Mononuclear cell (primary cell): ENCODE results near the gene DCDC2. TPM values are rescaled to one million over a fixed set of nuclear protein-coding genes. Genes with fewer than 3 reads are reported as not detected.
"Not testable (repeated sequence)": the region's sequence is repeated elsewhere in the genome, so short reads cannot be mapped to it uniquely, and the experiment has no call there.

Experiments used
- H3K27me3 ChIP-seq: 2 replicates; pipeline ENCODE4 v1.6.0; 2011; ENCODE audit warnings: low read length, control low read depth; ENCODE audit not compliant: insufficient read depth
- H3K4me1 ChIP-seq: 2 replicates; pipeline ENCODE4 v1.5.1; 2011; ENCODE audit warnings: mild to moderate bottlenecking, low read length, control low read depth; ENCODE audit not compliant: insufficient read depth
- H3K4me3 ChIP-seq: 2 replicates; pipeline ENCODE4 v1.5.1; 2011; ENCODE audit warnings: mild to moderate bottlenecking, low read length, moderate library complexity
- H3K9me3 ChIP-seq: 2 replicates; pipeline ENCODE4 v1.5.1; 2011; ENCODE audit warnings: low read depth, mild to moderate bottlenecking, control low read depth, low read length
- total RNA-seq: library from RNA; depleted of rRNA; stranded (reverse); fragments of >200 nt; gene quantifications from one replicate; pipeline ENCODE4 v1.2.3, GENCODE V29; 2012

The DCDC2 gene
- total RNA-seq, 1 donor: 0.10 TPM

DNA sequence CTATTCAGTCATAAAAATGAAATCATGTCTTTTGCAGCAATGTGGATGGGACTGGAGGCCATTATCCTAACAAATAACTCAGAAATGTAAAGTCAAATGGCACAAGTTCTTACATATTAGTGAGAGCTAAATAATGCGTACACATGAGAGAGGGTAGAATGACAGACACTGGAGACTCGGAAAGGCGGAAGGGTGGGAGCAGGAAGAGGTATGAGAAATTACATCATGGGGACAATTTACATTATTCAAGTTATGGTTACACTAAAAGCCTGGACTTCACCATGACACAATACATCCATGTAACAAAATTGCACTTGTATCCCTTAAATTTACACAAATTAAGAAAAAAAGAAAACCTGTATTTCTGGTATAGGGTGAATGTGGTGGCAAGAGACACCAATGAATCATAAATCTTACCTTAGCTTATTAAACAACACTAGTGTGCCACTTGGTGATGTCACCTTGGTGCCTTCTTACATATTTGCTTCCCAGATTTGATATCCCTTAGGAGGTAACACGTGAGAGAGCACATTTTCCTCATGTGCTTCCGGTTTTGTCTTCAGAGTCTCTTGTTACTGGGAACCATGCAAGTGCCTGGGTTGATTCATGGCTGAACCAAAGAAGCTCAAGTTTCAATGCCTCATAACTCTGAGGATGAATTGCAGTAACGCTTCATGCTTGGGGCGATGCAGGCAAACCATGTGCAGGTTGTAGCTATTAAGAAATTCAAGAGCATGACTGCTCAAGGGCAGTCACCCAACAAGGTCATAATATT is 84.6 kb downstream of the DCDC2 start:
- no peak overlapping the region for H3K4me3 ChIP-seq
- no peaks in the 10 kb centered on the region for H3K4me1 ChIP-seq
- no peaks in the 10 kb centered on the region for H3K9me3 ChIP-seq
- H3K27me3 ChIP-seq: peaks cover 2% of the 10 kb centered on the region

DNA sequence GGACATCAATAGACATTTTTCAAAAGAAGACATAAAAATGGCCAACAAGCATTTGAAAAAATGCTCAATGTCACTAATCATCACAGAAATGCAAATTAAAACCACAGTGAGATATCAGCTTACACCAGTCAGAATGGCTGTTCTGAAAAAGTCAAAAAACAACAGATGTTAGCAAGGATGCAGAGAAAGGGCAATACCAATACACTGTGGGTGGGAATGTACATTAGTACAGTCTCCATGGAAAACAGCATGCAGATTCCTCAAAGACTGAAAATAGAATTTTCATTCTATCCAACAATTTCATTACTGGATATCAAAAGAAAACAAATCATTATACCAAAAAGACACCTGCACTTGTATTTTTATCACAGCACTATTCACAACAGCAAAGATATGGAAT is 85.3 kb downstream of the DCDC2 start:
- H3K4me1 ChIP-seq: no peaks in the 10 kb centered on the region
- H3K27me3 ChIP-seq: no peaks in the 10 kb centered on the region
- H3K4me3 ChIP-seq: no peak overlapping the region
- no peaks in the 10 kb centered on the region for H3K9me3 ChIP-seq

DNA sequence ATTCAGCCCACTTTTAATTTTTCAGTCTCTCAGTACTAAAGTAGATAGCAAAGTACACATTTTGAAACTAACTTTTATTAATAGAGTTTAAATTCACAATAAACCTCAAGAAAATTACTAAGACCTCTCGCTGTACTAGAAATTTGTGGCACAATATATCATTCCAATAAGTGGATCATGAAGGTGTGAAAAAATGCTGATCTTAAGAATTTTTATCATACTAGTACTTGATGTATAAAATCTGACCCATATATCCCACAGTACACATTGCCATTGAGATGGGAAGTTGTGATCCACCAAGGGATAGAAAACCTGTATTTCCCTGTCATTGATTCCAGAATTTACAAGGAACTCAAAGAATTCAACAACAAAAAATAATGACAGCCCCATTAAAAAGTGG is 85.7 kb downstream of the DCDC2 start:
- no peak overlapping the region for H3K4me3 ChIP-seq
- H3K4me1 ChIP-seq: no peaks in the 10 kb centered on the region
- H3K27me3 ChIP-seq: no peaks in the 10 kb centered on the region
- no peaks in the 10 kb centered on the region for H3K9me3 ChIP-seq

DNA sequence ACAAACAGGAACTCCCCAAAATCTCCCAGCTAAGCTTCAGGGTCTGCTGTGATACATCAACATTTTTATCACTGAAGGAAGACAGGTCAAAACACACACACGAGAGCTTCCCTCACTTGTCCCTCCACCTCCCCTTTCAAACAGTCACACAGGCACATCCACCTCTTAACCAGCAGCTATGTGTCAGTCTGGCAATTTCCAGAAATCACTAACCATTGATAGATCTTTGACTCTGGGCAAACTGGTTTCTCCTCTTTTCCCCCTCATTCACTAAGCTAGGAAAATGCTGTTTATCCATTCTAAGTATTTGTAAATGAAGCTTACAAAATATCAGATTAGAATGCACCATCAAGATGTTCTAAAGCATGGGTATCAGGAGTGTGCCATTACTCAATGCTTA is 87.8 kb downstream of the DCDC2 start:
- peaks cover 3% of the 10 kb centered on the region for H3K27me3 ChIP-seq
- H3K4me3 ChIP-seq: no peak overlapping the region
- no peaks in the 10 kb centered on the region for H3K9me3 ChIP-seq
- H3K4me1 ChIP-seq: no peaks in the 10 kb centered on the region

DNA sequence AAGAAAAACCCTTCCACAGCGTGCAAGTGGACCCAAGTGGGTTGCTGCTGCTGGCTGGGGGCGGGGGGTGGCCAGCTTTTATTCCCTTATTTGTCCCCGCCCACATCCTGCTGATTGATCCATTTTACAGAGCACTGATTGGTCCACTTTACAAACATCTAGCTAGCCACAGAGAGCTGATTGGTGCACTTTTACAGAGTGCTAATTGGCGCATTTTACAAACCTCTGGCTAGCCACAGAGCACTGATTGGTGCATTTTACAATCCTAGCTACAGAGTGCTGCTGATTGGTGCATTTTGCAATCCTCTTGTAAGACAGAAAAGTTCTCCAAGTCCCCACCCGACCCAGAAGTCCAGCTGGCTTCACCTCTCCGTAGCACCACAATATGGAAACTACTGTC is 99.6 kb downstream of the DCDC2 start:
- not testable (repeated sequence) for H3K4me3 ChIP-seq, H3K27me3 ChIP-seq, H3K4me1 ChIP-seq, H3K9me3 ChIP-seq

DNA sequence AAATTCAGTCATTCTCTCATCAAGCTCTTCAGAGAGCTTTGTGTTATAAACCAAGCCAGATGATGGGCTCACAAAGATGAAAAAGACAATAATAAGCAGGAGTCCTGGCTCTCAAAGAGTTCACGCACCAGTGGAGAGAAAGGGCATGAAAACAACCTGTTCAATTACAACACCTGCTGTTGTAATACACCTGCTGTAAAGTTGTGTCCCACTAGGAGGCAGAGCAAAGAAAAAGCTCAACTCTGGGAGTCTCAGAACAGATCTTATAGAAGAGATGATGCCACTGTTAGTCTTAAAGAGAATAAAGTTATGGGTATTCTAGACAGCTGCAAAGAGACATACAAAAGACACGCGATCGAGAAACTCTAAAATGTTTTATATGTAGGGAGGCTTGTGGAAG is 100.6 kb downstream of the DCDC2 start:
- Histone ChIP-seq H3K4me3 (no peak overlapping the region), H3K9me3 (no peaks in the 10 kb centered on the region), H3K4me1 (no peaks in the 10 kb centered on the region), H3K27me3 (peaks cover 4% of the 10 kb centered on the region)

DNA sequence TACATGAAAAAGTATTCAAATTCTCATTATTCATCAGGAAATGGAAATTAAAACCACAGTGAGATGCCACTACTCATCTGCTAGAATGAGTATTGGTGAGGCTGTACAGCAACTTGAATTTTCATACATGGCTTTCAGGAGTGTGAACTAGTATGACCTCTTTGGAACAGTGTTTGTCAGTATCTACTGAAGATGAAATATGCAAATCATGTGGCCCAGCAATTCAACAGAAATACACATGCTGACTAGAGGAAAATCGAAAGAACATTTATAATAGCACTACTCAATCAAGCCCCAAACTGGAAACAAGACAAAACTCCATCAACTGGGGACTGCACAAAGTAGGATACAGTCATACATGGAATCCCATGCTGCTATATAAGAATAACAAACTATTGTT is 102.2 kb downstream of the DCDC2 start:
- Histone ChIP-seq H3K4me1 (no peaks in the 10 kb centered on the region), H3K4me3 (no peak overlapping the region)

DNA sequence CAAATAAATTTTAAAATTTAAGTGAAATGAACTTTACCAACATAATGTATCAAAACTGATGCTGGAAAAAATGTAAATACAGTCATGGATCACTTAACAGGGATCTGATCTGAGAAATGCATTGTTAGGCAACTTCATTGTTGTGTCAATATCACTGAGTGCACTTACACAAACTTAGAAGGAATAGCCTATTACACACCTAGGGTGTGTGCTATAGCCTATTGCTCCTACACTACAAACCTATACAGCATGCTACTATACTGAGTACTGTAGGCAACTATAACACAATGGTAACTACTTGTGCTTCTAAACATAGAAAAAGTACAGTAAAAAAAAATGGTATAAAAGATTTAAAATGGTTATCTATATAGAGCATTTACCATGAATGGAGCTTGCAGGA is 104.5 kb downstream of the DCDC2 start:
- H3K27me3 ChIP-seq: peaks cover 2% of the 10 kb centered on the region
- H3K9me3 ChIP-seq: no peaks in the 10 kb centered on the region
- H3K4me1 ChIP-seq: no peaks in the 10 kb centered on the region
- H3K4me3 ChIP-seq: no peak overlapping the region

More for the DNA sequence above, 102.2 kb downstream of the DCDC2 start:
- H3K27me3 ChIP-seq: peaks cover 3% of the 10 kb centered on the region
- H3K9me3 ChIP-seq: no peaks in the 10 kb centered on the region

DNA sequence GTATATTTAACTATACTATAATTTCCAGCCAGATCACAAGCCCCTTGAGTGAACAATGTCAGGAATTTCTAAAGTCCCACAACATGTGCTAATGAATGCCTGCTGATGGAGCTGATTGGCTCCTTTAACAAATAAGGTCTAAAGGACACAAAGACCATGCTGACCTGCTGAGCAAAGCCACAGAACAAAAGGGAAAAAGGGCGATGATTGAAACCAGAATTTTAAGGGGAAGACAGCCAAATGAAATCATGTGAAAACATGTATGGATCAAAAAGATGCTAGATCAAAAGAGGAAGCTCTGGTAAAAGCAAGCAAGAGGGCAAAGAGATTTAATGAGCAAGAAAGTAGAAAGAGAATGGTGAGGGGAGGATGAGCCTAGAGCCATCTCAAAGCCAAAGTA is 105.6 kb downstream of the DCDC2 start:
- peaks cover 2% of the 10 kb centered on the region for H3K27me3 ChIP-seq
- no peak overlapping the region for H3K4me3 ChIP-seq
- no peaks in the 10 kb centered on the region for H3K9me3 ChIP-seq
- no peaks in the 10 kb centered on the region for H3K4me1 ChIP-seq

DNA sequence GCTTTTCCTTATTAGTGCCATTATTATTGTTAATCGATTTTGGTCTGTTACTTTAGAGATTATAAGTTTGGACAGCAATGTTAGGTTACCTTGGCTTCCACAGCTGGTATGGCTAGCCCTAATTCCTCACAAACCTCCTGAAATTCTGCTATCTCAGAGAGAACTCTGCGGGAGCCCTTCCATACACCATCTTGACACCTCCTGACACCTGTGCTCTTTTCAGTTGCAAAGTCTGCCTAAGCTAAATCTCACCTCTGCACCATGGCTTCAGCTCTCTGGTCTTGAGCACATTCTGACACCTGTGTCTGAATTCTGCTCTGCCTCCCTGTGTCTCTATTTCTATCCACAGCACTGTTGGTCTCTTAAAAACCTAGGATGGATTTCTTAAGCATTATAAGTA is 106.5 kb downstream of the DCDC2 start:
- Histone ChIP-seq H3K9me3 (no peaks in the 10 kb centered on the region), H3K27me3 (peaks cover 2% of the 10 kb centered on the region), H3K4me1 (no peaks in the 10 kb centered on the region), H3K4me3 (no peak overlapping the region)

DNA sequence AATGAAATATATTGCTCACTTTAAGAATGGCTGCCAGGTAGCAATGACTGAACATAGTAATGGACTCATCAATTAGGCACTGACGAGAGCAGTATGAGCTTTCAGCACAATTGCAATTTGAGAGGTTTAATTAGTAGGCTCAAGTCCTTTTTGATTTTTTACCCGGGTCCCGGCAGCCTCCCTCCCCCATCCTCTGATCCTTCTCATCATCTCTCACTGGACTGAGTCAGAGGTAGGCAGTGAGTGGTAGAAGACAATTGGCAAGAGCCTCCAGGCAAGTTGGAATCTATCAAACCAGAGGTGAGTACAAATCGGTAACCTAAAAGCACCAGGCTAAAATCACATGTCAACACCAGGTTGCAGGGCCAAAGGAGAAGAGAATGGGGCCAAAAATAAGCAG is 107.9 kb downstream of the DCDC2 start:
- Histone ChIP-seq H3K27me3 (peaks cover 2% of the 10 kb centered on the region), H3K4me1 (no peaks in the 10 kb centered on the region), H3K9me3 (no peaks in the 10 kb centered on the region), H3K4me3 (no peak overlapping the region)

DNA sequence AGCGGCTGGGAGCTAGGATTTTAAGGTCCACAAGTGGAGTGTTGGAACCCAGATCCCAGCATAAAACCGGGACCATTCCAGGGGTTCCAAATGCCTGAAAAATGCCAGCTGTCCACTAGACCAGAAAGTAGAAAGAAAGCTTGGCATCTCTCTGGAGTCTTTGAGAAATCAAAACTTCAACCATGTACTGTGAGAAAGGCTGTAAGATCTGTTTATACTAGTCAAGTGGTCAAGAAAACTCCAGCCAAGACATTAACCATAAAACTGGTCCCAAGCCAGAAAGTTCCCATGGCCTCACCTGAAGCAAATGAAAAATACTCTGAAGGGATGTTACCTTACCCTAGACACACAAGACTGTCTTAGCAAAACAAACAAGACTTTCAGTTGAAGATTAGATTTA is 112.6 kb downstream of the DCDC2 start:
- Histone ChIP-seq H3K9me3 (no peaks in the 10 kb centered on the region), H3K4me1 (no peaks in the 10 kb centered on the region), H3K4me3 (no peak overlapping the region), H3K27me3 (peaks cover 2% of the 10 kb centered on the region)

DNA sequence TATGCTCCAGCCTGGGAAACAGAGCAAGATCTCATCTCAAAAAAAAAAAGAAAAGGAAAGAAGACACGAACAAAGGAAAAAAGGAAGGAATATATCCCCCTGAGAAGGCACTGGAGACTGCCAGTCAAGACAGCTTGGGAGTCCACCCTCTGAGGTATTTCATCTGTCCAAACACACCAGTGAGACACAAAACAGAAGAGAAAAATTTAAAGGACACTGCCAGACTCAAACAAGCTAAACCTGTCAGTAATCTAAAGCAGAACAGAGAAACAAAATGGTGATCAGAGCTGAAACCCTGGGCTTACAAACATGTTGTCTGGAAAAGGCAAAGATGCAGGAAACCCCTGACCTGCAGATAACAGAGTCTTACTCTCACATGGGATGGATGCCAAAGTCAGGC is 114.9 kb downstream of the DCDC2 start:
- no peak overlapping the region for H3K4me3 ChIP-seq
- no peaks in the 10 kb centered on the region for H3K4me1 ChIP-seq
- H3K27me3 ChIP-seq: no peaks in the 10 kb centered on the region
- no peaks in the 10 kb centered on the region for H3K9me3 ChIP-seq

DNA sequence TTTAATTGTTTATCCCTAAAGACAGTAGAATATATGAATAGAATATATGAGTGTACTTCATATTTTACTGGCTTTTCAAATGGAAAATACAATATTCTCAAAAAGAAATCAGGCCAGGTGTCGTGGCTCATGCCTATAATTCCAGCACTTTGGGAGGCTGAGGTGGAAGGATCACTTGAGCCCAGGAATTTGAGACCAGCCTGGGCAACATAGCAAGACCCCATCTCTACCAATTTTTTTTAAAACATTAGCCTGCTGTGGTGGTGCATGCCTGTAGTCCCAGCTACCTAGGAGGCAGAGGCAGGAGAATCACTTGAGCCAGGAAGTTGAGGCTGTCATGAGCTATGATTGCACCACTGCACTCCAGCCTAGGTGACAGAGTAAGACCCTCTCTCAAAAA is 116.1 kb downstream of the DCDC2 start:
- H3K4me3 ChIP-seq, H3K27me3 ChIP-seq, H3K4me1 ChIP-seq, H3K9me3 ChIP-seq: not testable (repeated sequence)

DNA sequence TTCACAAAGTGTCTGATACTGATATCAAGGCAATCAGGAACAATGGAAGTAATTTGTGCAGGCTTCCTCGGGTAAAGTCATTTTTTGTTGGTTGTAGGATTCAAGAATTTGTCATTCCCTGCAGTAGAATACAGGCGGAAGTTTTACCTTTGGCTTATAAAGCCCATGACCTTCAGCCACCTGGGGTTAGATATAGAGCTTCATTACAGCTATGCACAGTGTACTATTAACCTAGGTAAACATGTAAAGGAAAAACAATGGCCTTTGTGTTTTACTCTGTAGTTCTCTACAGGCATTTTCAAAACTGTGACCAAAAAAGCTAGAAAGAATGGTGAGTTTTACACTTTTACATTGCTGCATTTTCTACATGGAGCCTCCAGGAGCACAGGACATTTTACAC is 116.9 kb downstream of the DCDC2 start:
- Histone ChIP-seq H3K4me3 (no peak overlapping the region), H3K9me3 (no peaks in the 10 kb centered on the region), H3K27me3 (no peaks in the 10 kb centered on the region), H3K4me1 (peaks cover 8% of the 10 kb centered on the region)

DNA sequence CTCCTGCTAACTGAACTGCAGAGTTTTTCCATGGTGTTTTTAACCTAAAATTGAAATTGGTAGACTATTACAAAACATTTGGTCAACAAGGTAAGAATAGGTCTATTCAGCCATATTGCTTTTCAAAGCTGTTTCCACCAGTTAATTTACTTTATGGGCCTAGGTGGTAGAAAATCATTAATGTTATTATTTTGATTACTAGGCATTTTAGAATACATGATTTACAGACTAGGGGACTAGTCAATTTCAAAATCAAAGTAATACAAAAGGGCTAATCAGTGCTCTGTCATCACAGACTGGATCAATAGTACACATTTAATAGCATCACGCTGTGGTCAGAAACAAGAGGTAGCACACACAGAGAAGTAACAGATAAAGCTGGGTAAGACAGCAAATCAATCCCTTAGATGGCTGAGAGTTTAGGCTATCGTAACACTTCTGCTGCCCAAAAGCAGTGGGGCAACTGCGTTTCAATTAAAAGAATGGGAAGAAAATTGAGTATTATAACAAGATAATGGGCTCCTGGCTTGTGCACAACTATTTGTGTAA is 117.4 kb downstream of the DCDC2 start:
- Histone ChIP-seq H3K27me3 (no peaks in the 10 kb centered on the region), H3K4me3 (no peak overlapping the region), H3K4me1 (peaks cover 8% of the 10 kb centered on the region), H3K9me3 (no peaks in the 10 kb centered on the region)
